CD14-positive monocyte (primary cell): ENCODE data around the gene PCSK4. TPM values are rescaled to one million over a fixed set of nuclear protein-coding genes. Genes with fewer than 3 reads are reported as not detected.

ENCODE experiments used
- DNase-seq, 3 donors: peaks; one replicate each; pipeline ENCODE4 v3.0.0-alpha.2; 2011 to 2022
- H2AFZ ChIP-seq: 2 replicates; pipeline ENCODE4 v1.6.0; 2012; ENCODE audit warnings: mild to moderate bottlenecking, low read depth, low read length, inconsistent platforms; ENCODE audit not compliant: insufficient read depth, poor library complexity, severe bottlenecking
- H3K27ac ChIP-seq, 2 donors: 1 replicate in 1 of 2; 2 replicates in 1 of 2; pipeline ENCODE4 v1.5.1; 2012 to 2013; ENCODE audit warnings: low read length in 2 of 2, control low read depth in 1 of 2, inconsistent platforms in 1 of 2, low read depth in 1 of 2, mild to moderate bottlenecking in 1 of 2
- H3K27me3 ChIP-seq, 2 donors: one replicate each; pipeline versions ENCODE4 v1.6.0 to v1.6.1; 2011 to 2013; ENCODE audit warnings: low read length in 2 of 2; ENCODE audit not compliant: control insufficient read depth in 2 of 2, insufficient read depth in 2 of 2
- H3K36me3 ChIP-seq, 2 donors: replicated peaks in 1 of 2; 1 replicate in 1 of 2; 2 replicates in 1 of 2; pipeline versions ENCODE4 v1.5.1 to v1.6.1; 2012 to 2013; ENCODE audit warnings: low read length in 2 of 2, control low read depth in 1 of 2, inconsistent platforms in 1 of 2, mild to moderate bottlenecking in 1 of 2; ENCODE audit not compliant: insufficient read depth in 2 of 2, control insufficient read depth in 1 of 2
- H3K4me1 ChIP-seq, 2 donors: 1 replicate in 1 of 2; 2 replicates in 1 of 2; pipeline versions ENCODE4 v1.5.1 to v1.6.1; 2012 to 2013; ENCODE audit warnings: low read length in 2 of 2, control low read depth in 1 of 2, inconsistent platforms in 1 of 2, mild to moderate bottlenecking in 1 of 2, moderate library complexity in 1 of 2; ENCODE audit not compliant: insufficient read depth in 2 of 2, control insufficient read depth in 1 of 2
- H3K4me2 ChIP-seq: replicated peaks from 2 replicates; pipeline ENCODE3; 2012; ENCODE audit warnings: low read length, moderate library complexity, mild to moderate bottlenecking; ENCODE audit not compliant: poor library complexity, severe bottlenecking; ENCODE audit errors: extremely low read depth
- H3K4me3 ChIP-seq, 3 experiments: fragments of 200-600 bp in 1 of 3; sonication (generic) in 1 of 3; replicated peaks in 1 of 3; 1 replicate in 2 of 3; 2 replicates in 1 of 3; pipeline ENCODE4 v1.5.1; 2011 to 2013; ENCODE audit warnings: low read length in 3 of 3, mild to moderate bottlenecking in 3 of 3, control low read depth in 2 of 3, low read depth in 2 of 3, inconsistent platforms in 1 of 3, moderate library complexity in 1 of 3
- H3K79me2 ChIP-seq: 2 replicates; pipeline ENCODE4 v1.6.0; 2012; ENCODE audit warnings: mild to moderate bottlenecking, control low read depth, inconsistent platforms, low read length, moderate library complexity; ENCODE audit not compliant: insufficient read depth
- H3K9ac ChIP-seq: 2 replicates; pipeline ENCODE4 v1.6.0; 2017; ENCODE audit warnings: low read length, mild to moderate bottlenecking; ENCODE audit not compliant: insufficient read depth, poor library complexity, severe bottlenecking
- H3K9me3 ChIP-seq, 2 donors: replicated peaks in 1 of 2; 1 replicate in 1 of 2; 2 replicates in 1 of 2; pipeline versions ENCODE4 v1.5.1 to v1.6.1; 2012 to 2013; ENCODE audit warnings: low read length in 2 of 2, control low read depth in 1 of 2; ENCODE audit not compliant: control insufficient read depth in 1 of 2, insufficient read depth in 1 of 2
- H4K20me1 ChIP-seq: 2 replicates; pipeline ENCODE4 v1.6.0; 2012; ENCODE audit warnings: mild to moderate bottlenecking, low read length, control low read depth, moderate library complexity; ENCODE audit not compliant: insufficient read depth
- H3K27ac Mint-ChIP-seq, 7 donors: one replicate each; pipeline ENCODE4 v1.8.0; 2020; ENCODE audit warnings: mild to moderate bottlenecking in 7 of 7, mixed read lengths in 7 of 7, moderate library complexity in 6 of 7, inconsistent platforms in 2 of 7
- H3K27me3 Mint-ChIP-seq, 3 donors: one replicate each; pipeline ENCODE4 v1.8.0; 2021 to 2022; ENCODE audit warnings: low read depth in 3 of 3, mild to moderate bottlenecking in 3 of 3, mixed read lengths in 3 of 3, moderate library complexity in 3 of 3, inconsistent platforms in 1 of 3
- H3K36me3 Mint-ChIP-seq, 2 donors: one replicate each; pipeline ENCODE4 v1.8.0; 2020; ENCODE audit warnings: mixed read lengths in 2 of 2, inconsistent platforms in 1 of 2, mild to moderate bottlenecking in 1 of 2
- H3K4me1 Mint-ChIP-seq: one replicate; pipeline ENCODE4 v1.8.0; 2020; ENCODE audit warnings: mild to moderate bottlenecking, mixed read lengths
- H3K4me3 Mint-ChIP-seq, 2 donors: one replicate each; pipeline ENCODE4 v1.8.0; 2020; ENCODE audit warnings: mild to moderate bottlenecking in 2 of 2, mixed read lengths in 2 of 2, moderate library complexity in 1 of 2
- H3K9me3 Mint-ChIP-seq, 7 donors: one replicate each; pipeline ENCODE4 v1.8.0; 2020 to 2022; ENCODE audit warnings: mixed read lengths in 7 of 7, mild to moderate bottlenecking in 6 of 7, moderate library complexity in 6 of 7, inconsistent platforms in 2 of 7
- WGBS: methylation state at CpG from one replicate; pipeline ENCODE4 v1.1.5; 2013; ENCODE audit warnings: missing lambda C conversion rate; ENCODE audit not compliant: insufficient coverage; 5-methylcytosine and 5-hydroxymethylcytosine counted together
- intact Hi-C, 2 donors: fragments of 100-400 bp; cut with micrococcal nuclease; formaldehyde crosslinking; loops; one replicate each; pipeline versions ENCODE4 v1.15.0 to v1.15.1; 2023
- polyA plus RNA-seq, 3 donors: library from polyadenylated mRNA; depleted of rRNA in 1 of 3; unstranded in 2 of 3; stranded (reverse) in 1 of 3; fragments of 300-500 nt in 2 of 3; fragments of >200 nt in 1 of 3; fragmentation: Illumina TruSeq in 2 of 3; gene quantifications; 1 replicate in 2 of 3; 2 replicates in 1 of 3; pipeline ENCODE4 v1.2.3, GENCODE V29; 2012 to 2021
- TF ChIP-seq, protein P1 (sequence below): fragments of 200-600 bp; IDR thresholded peaks from one replicate; pipeline ENCODE4 v1.8.0; 2022; ENCODE audit warnings: antibody characterized with exemption, mild to moderate bottlenecking

The PCSK4 gene
- polyA plus RNA-seq, 3 donors, result 0.34 to 1.0 TPM; not detected in 1

DNA sequence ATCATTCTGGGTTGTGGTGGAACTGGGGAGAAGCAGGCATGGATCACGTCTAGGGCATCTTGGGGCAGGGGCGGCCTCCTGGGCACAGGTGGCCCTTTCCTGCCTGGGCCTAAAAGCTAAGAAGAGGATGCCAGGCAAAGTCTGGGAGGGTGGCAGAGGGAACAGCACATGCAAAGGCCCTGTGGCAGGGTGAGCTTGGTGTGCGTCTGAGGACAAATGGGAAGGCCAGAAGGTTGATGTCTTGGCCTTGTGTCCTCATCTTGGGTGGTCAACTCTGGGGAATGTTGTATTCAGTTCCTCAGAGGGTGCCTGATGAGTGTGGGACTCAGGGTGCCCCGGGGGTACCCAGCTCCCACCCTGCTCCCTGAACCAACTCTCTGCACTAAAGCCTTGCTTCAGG is 28.3 kb upstream of the PCSK4 start:
- H3K4me1 ChIP-seq, result peaks cover 0 to 1% of the 10 kb centered on the region in 2 donors
- Mint-ChIP-seq H3K9me3 (peaks cover 0 to 14% (median 7%) of the 10 kb centered on the region in 7 donors), H3K4me1 (no peaks in the 10 kb centered on the region), H3K36me3 (no peaks in the 10 kb centered on the region), H3K27me3 (peaks cover 16 to 56% (median 40%) of the 10 kb centered on the region in 3 donors), H3K4me3 (no peak overlapping the region), H3K27ac (no peak overlapping the region)
- TF ChIP-seq, protein P1, sequence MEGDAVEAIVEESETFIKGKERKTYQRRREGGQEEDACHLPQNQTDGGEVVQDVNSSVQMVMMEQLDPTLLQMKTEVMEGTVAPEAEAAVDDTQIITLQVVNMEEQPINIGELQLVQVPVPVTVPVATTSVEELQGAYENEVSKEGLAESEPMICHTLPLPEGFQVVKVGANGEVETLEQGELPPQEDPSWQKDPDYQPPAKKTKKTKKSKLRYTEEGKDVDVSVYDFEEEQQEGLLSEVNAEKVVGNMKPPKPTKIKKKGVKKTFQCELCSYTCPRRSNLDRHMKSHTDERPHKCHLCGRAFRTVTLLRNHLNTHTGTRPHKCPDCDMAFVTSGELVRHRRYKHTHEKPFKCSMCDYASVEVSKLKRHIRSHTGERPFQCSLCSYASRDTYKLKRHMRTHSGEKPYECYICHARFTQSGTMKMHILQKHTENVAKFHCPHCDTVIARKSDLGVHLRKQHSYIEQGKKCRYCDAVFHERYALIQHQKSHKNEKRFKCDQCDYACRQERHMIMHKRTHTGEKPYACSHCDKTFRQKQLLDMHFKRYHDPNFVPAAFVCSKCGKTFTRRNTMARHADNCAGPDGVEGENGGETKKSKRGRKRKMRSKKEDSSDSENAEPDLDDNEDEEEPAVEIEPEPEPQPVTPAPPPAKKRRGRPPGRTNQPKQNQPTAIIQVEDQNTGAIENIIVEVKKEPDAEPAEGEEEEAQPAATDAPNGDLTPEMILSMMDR, result no peak
- H4K20me1 ChIP-seq, result no peaks in the 10 kb centered on the region
- H3K27me3 ChIP-seq, result peaks cover 0 to 31% of the 10 kb centered on the region in 2 donors
- intact Hi-C loops, result loop anchor here in 1 of 2 donors (10.0 kb wide), 1 partner anchor 74 kb away; no protein-coding TSS in a partner anchor
- DNase-seq, result no peak
- no peaks in the 10 kb centered on the region for H3K36me3 ChIP-seq
- no peaks in the 10 kb centered on the region for H3K79me2 ChIP-seq
- peaks cover 4 to 9% of the 10 kb centered on the region in 2 donors for H3K9me3 ChIP-seq
- no peak overlapping the region for H2AFZ ChIP-seq
- no peak overlapping the region for H3K4me2 ChIP-seq
- no peak overlapping the region for H3K9ac ChIP-seq
- no peak overlapping the region for H3K4me3 ChIP-seq
- WGBS, result 87% methylated on average over 4 of the region's 4 CpGs
- H3K27ac ChIP-seq, result no peak overlapping the region

DNA sequence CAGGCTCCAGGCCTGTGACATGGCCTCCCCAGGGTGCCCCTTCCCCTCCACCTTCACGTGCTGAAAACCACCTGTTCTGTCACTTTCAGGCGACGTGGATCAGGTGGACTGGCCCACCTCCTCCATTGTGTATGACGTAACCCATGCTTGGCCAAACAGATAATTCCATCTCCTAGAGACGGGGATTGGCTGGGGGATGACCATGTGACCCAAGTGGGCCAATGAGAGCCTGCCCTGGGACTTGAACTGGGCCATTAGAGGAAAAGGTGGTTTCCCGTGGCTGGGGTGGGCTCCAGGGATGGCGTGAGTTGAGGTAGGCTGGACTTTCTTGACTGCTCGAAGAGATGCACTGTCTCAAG is 26.2 kb upstream of the PCSK4 start:
- H3K27me3 Mint-ChIP-seq, result peaks cover 22 to 57% (median 41%) of the 10 kb centered on the region in 3 donors
- DNase-seq, result no peak
- peaks cover 4 to 16% (median 12%) of the 10 kb centered on the region in 7 donors for H3K9me3 Mint-ChIP-seq
- Histone ChIP-seq H3K79me2 (no peaks in the 10 kb centered on the region), H3K36me3 (no peaks in the 10 kb centered on the region), H3K4me3 (no peak overlapping the region), H3K4me2 (no peak overlapping the region), H3K27ac (no peak overlapping the region), H3K27me3 (peaks cover 2 to 30% of the 10 kb centered on the region in 2 donors), H3K9ac (no peak overlapping the region), H2AFZ (no peak overlapping the region), H4K20me1 (no peaks in the 10 kb centered on the region), H3K9me3 (peaks cover 4 to 9% of the 10 kb centered on the region in 2 donors), H3K4me1 (peaks cover 4 to 11% of the 10 kb centered on the region in 2 donors)
- WGBS, result 78% methylated on average over 6 of the region's 8 CpGs
- no peak overlapping the region for H3K27ac Mint-ChIP-seq
- H3K4me3 Mint-ChIP-seq, result no peak overlapping the region
- intact Hi-C loops, result loop anchor here in 1 of 2 donors (10.0 kb wide), 1 partner anchor 72 kb away; no protein-coding TSS in a partner anchor
- TF ChIP-seq, protein P1, result no peak
- H3K36me3 Mint-ChIP-seq, result peaks cover 0 to 2% of the 10 kb centered on the region in 2 donors
- peaks cover 3% of the 10 kb centered on the region for H3K4me1 Mint-ChIP-seq
